Measurements from ENCODE around the gene CHD3. TPM values are rescaled to one million over a fixed set of nuclear protein-coding genes. Genes with fewer than 3 reads are reported as not detected.

Gene CHD3
- total RNA-seq, 1 donor from 2014 or later: 93.0 TPM

GRCh38 chr17:7932949-7933348 is 44.4 kb downstream of the CHD3 start:
- peak; percentile 51 for ATAC-seq
- Histone ChIP-seq H3K4me1 (peaks cover 10% of the 10 kb centered on the region), H3K9me3 (no peaks in the 10 kb centered on the region), H3K27me3 (no peaks in the 10 kb centered on the region), H3K4me3 (peak overlapping the region; percentile 83), H3K36me3 (peaks cover 33% of the 10 kb centered on the region), H3K27ac (peak overlapping the region; percentile 85)
- no peak for TF ChIP-seq CTCF (IDR thresholded peaks at IDR 0.05)
- intact Hi-C loops (cut with DNase I): no loop called here
- DNase-seq: peak; percentile 80

- H3K4me3 ChIP-seq: no peak overlapping the region
- intact Hi-C loops (cut with DNase I): no loop called here
- no peaks in the 10 kb centered on the region for H3K27me3 ChIP-seq
- peaks cover 10% of the 10 kb centered on the region for H3K4me1 ChIP-seq
- peaks cover 50% of the 10 kb centered on the region for H3K36me3 ChIP-seq
- TF ChIP-seq CTCF (IDR thresholded peaks at IDR 0.05): no peak
- no peak overlapping the region for H3K27ac ChIP-seq
- H3K9me3 ChIP-seq: no peaks in the 10 kb centered on the region
- DNase-seq (no peak), ATAC-seq (no peak)
These were observed 47.3 kb downstream of the CHD3 start for GRCh38 chr17:7935859-7936258.

DNA sequence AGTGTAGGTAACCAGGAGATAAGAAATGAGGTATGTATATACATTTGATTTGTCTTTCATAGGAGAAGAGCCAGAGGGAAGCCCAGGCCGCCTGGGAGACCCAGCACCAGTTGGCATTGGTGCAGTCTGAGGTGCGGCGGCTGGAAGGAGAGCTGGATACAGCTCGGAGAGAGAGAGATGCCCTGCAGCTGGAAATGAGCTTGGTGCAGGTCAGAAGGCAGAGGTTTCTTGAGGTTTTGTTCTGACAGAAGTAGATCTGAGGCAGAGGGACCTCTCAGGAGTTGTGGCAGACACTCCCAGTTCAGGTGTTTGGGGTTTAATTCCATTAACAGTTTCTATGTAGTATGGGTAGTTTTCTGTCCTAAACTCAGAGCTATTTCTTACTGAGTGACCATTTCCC is 51.4 kb downstream of the CHD3 start:
- Histone ChIP-seq H3K27me3 (no peaks in the 10 kb centered on the region), H3K9me3 (no peaks in the 10 kb centered on the region), H3K27ac (no peak overlapping the region), H3K4me1 (no peaks in the 10 kb centered on the region), H3K36me3 (peaks cover 84% of the 10 kb centered on the region), H3K4me3 (no peak overlapping the region)
- no peak for DNase-seq
- ATAC-seq: no peak
- intact Hi-C loops (cut with DNase I): no loop called here
- no peak for TF ChIP-seq CTCF (IDR thresholded peaks at IDR 0.05)

DNA sequence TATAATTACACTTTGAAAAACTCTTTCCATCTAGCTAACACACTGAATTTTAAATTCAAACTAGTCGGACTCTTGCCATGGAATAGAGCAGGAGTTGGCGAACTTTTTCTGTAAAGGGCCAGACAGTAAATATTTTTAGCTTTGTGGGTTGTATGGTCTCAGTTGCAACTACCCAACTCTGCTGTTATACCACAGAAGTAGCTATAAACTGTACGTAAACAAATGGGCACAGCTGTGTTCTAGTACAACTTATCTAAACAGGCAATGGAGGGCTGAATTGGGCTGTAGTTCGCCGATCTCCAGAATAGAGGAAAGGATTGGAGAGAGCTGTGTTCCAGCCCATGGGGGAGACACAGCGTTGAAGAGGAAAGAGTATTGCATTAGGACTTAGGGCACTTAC is 52.2 kb downstream of the CHD3 start:
- ATAC-seq (no peak), DNase-seq (no peak)
- Histone ChIP-seq H3K27me3 (no peaks in the 10 kb centered on the region), H3K4me1 (no peaks in the 10 kb centered on the region), H3K36me3 (peaks cover 86% of the 10 kb centered on the region), H3K4me3 (no peak overlapping the region), H3K9me3 (no peaks in the 10 kb centered on the region), H3K27ac (no peak overlapping the region)
- intact Hi-C loops (cut with DNase I): no loop called here
- no peak for TF ChIP-seq CTCF (IDR thresholded peaks at IDR 0.05)

GRCh38 chr17:7943291-7943690 is 54.7 kb downstream of the CHD3 start:
- DNase-seq: no peak
- no peak for ATAC-seq
- no peak overlapping the region for H3K27ac ChIP-seq
- H3K36me3 ChIP-seq: peaks cover 88% of the 10 kb centered on the region
- intact Hi-C loops (cut with DNase I): no loop called here
- H3K4me1 ChIP-seq: no peaks in the 10 kb centered on the region
- TF ChIP-seq CTCF (IDR thresholded peaks at IDR 0.05): no peak
- no peaks in the 10 kb centered on the region for H3K27me3 ChIP-seq
- no peaks in the 10 kb centered on the region for H3K9me3 ChIP-seq
- no peak overlapping the region for H3K4me3 ChIP-seq

GRCh38 chr17:7944326-7944725 is 55.7 kb downstream of the CHD3 start:
- no peak for DNase-seq
- Histone ChIP-seq H3K36me3 (peaks cover 92% of the 10 kb centered on the region), H3K27ac (no peak overlapping the region), H3K4me1 (no peaks in the 10 kb centered on the region), H3K4me3 (no peak overlapping the region), H3K9me3 (no peaks in the 10 kb centered on the region), H3K27me3 (no peaks in the 10 kb centered on the region)
- ATAC-seq: no peak
- intact Hi-C loops (cut with DNase I): no loop called here
- TF ChIP-seq CTCF (IDR thresholded peaks at IDR 0.05): no peak

All from upper lobe of right lung (tissue), 1 donor.